Type B pancreatic cell (in vitro differentiated cells): ENCODE data around the gene GPR108. TPM values are rescaled to one million over a fixed set of nuclear protein-coding genes. Genes with fewer than 3 reads are reported as not detected.

Experiments used
- DNase-seq: peaks from one replicate; pipeline ENCODE4 v3.0.0; 2021; ENCODE audit warnings: mixed read lengths; ENCODE audit not compliant: unreplicated experiment; ENCODE audit errors: extremely low spot score
- H3K27ac Mint-ChIP-seq: 2 replicates; pipeline ENCODE4 v1.8.0; 2021; ENCODE audit warnings: mild to moderate bottlenecking, mixed read lengths
- H3K27me3 Mint-ChIP-seq: 2 replicates; pipeline ENCODE4 v1.8.0; 2021; ENCODE audit warnings: mixed read lengths
- H3K36me3 Mint-ChIP-seq: 2 replicates; pipeline ENCODE4 v1.8.0; 2021; ENCODE audit warnings: mixed read lengths
- H3K4me1 Mint-ChIP-seq: one replicate; pipeline ENCODE4 v1.8.0; 2021; ENCODE audit warnings: mixed read lengths; ENCODE audit not compliant: unreplicated experiment
- H3K4me3 Mint-ChIP-seq: 2 replicates; pipeline ENCODE4 v1.8.0; 2021; ENCODE audit warnings: mild to moderate bottlenecking, mixed read lengths
- H3K9me3 Mint-ChIP-seq: 2 replicates; pipeline ENCODE4 v1.8.0; 2021; ENCODE audit warnings: mixed read lengths
- CTCF ChIP-seq: fragments of 200-600 bp; sonication (generic); conservative IDR thresholded peaks from 2 replicates; pipeline ENCODE4 v1.5.0; 2021; ENCODE audit warnings: antibody characterized with exemption, mild to moderate bottlenecking
- total RNA-seq: library from RNA; stranded (reverse); gene quantifications from 2 replicates; pipeline ENCODE4 v1.2.1, GENCODE V29; 2021; ENCODE audit warnings: low replicate concordance

GPR108 gene
- total RNA-seq, 1 donor from 2014 or later, result 55.4 TPM

- Mint-ChIP-seq H3K9me3 (no peaks in the 10 kb centered on the region), H3K27ac (no peak overlapping the region), H3K36me3 (no peaks in the 10 kb centered on the region), H3K4me3 (no peak overlapping the region), H3K27me3 (peaks cover 30% of the 10 kb centered on the region), H3K4me1 (peaks cover 4% of the 10 kb centered on the region)
- TF ChIP-seq CTCF, result peak; percentile 61
- no peak for DNase-seq
Measured at GRCh38 chr19:6769006-6769619, 31.7 kb upstream of the GPR108 start.

GRCh38 chr19:6768236-6768785, 30.9 kb upstream of the GPR108 start:
- no peak for TF ChIP-seq CTCF
- no peak for DNase-seq
- Mint-ChIP-seq H3K27me3 (peaks cover 30% of the 10 kb centered on the region), H3K36me3 (no peaks in the 10 kb centered on the region), H3K27ac (peak overlapping the region; percentile 100), H3K9me3 (no peaks in the 10 kb centered on the region), H3K4me3 (peak overlapping the region; percentile 97), H3K4me1 (peaks cover 4% of the 10 kb centered on the region)

GRCh38 chr19:6767357-6768235, 30.2 kb upstream of the GPR108 start, which contains the start of gene SH2D3A:
Gene SH2D3A, minus strand, starts transcription at chr19:6767435. Its CDS starts 3,687 bp downstream, at chr19:6763748.
- Mint-ChIP-seq H3K9me3 (no peaks in the 10 kb centered on the region), H3K36me3 (no peaks in the 10 kb centered on the region), H3K27ac (peak within 1 kb of the TSS; percentile 100), H3K27me3 (peaks cover 30% of the 10 kb centered on the region), H3K4me3 (peak within 1 kb of the TSS; percentile 97), H3K4me1 (peaks cover 4% of the 10 kb centered on the region)
- TF ChIP-seq CTCF, result no peak
- DNase-seq, result peak; percentile 87

- DNase-seq, result no peak
- no peak for TF ChIP-seq CTCF
- Mint-ChIP-seq H3K27ac (peak overlapping the region; percentile 100), H3K4me3 (peak overlapping the region; percentile 97), H3K36me3 (no peaks in the 10 kb centered on the region), H3K9me3 (no peaks in the 10 kb centered on the region), H3K27me3 (peaks cover 30% of the 10 kb centered on the region), H3K4me1 (peaks cover 4% of the 10 kb centered on the region)
Measured at GRCh38 chr19:6767081-6767356, 29.6 kb upstream of the GPR108 start.

GRCh38 chr19:6766357-6767080, 29.1 kb upstream of the GPR108 start:
- H3K27ac Mint-ChIP-seq, result peak overlapping the region; percentile 100

More at GRCh38 chr19:6766357-6767080, 29.1 kb upstream of the GPR108 start:
- Mint-ChIP-seq H3K4me3 (peak overlapping the region; percentile 97), H3K9me3 (no peaks in the 10 kb centered on the region), H3K4me1 (peaks cover 4% of the 10 kb centered on the region), H3K36me3 (no peaks in the 10 kb centered on the region), H3K27me3 (peaks cover 30% of the 10 kb centered on the region)
- TF ChIP-seq CTCF, result no peak
- DNase-seq, result no peak
